SK-N-SH (cell line): Measurements from ENCODE around the gene NAA30. TPM values are rescaled to one million over a fixed set of nuclear protein-coding genes. Genes with fewer than 3 reads are reported as not detected.
"Not testable (repeated sequence)": the region's sequence is repeated elsewhere in the genome, so short reads cannot be mapped to it uniquely, and the experiment has no call there.

Source experiments
- CTCF ChIA-PET: fragments of 300-600, 350-600 bp; formaldehyde crosslinking; extraction: SDS; loops from one replicate; lab custom pipeline; 2021; lab: Yijun Ruan, JAX
- POLR2A ChIA-PET: fragments of 350-600 bp; sonication (Branson Sonifier 250); formaldehyde crosslinking; extraction: SDS; loops from one replicate; lab custom pipeline; 2020; ENCODE audit warnings: antibody characterized with exemption, inconsistent platforms; lab: Yijun Ruan, JAX
- DNase-seq: peaks from one replicate; pipeline ENCODE4 v3.0.0; 2012
- H2AFZ ChIP-seq: fragments of 200-600 bp; sonication (generic); 2 replicates; pipeline ENCODE4 v1.8.1; 2016; ENCODE audit warnings: antibody characterized with exemption, mild to moderate bottlenecking, low read depth
- H3F3A ChIP-seq: fragments of 200-600 bp; sonication (generic); replicated peaks from 2 replicates; pipeline ENCODE3; 2016; ENCODE audit warnings: antibody characterized with exemption, mild to moderate bottlenecking; ENCODE audit not compliant: insufficient read depth
- H3K27ac ChIP-seq, 2 experiments: fragments of 200-500 bp in 1 of 2; fragments of 200-600 bp in 1 of 2; sonication (Bioruptor generic) in 1 of 2; sonication (generic), shearing (Covaris generic) in 1 of 2; 2 replicates each; pipeline versions ENCODE4 v1.5.1 to v1.6.1; 2014 to 2016; ENCODE audit warnings: low read depth in 2 of 2, inconsistent platforms in 1 of 2, low read length in 1 of 2, mild to moderate bottlenecking in 1 of 2, mixed read lengths in 1 of 2
- H3K27me3 ChIP-seq: fragments of 200-600 bp; sonication (generic), shearing (Covaris generic); 2 replicates; pipeline ENCODE4 v1.6.1; 2016; ENCODE audit warnings: mixed run types; ENCODE audit not compliant: insufficient read depth
- H3K36me3 ChIP-seq, 2 experiments: fragments of 200-500 bp in 1 of 2; fragments of 200-600 bp in 1 of 2; sonication (Bioruptor generic) in 1 of 2; sonication (generic) in 1 of 2; replicated peaks in 1 of 2; 2 replicates each; pipeline versions ENCODE3 to v1.5.1; 2014 to 2016; ENCODE audit warnings: low read length in 1 of 2, mild to moderate bottlenecking in 1 of 2; ENCODE audit not compliant: insufficient read depth in 2 of 2, control insufficient read depth in 1 of 2
- H3K4me1 ChIP-seq, 2 experiments: fragments of 200-500 bp in 1 of 2; fragments of 200-600 bp in 1 of 2; sonication (Bioruptor generic) in 1 of 2; sonication (generic), shearing (Covaris generic) in 1 of 2; 2 replicates each; pipeline versions ENCODE4 v1.5.1 to v1.6.1; 2014 to 2016; ENCODE audit warnings: low read depth in 1 of 2, low read length in 1 of 2, mixed run types in 1 of 2; ENCODE audit not compliant: insufficient read depth in 2 of 2, control insufficient read depth in 1 of 2
- H3K4me2 ChIP-seq: fragments of 200-600 bp; sonication (generic), shearing (Covaris generic); 2 replicates; pipeline ENCODE4 v1.6.1; 2017; ENCODE audit warnings: mixed run types
- H3K4me3 ChIP-seq, 2 experiments: fragments of 200-500 bp in 1 of 2; fragments of 200-600 bp in 1 of 2; sonication (Bioruptor generic) in 1 of 2; sonication (generic), shearing (Covaris generic) in 1 of 2; 2 replicates each; pipeline versions ENCODE4 v1.5.1 to v1.8.1; 2014 to 2016; ENCODE audit warnings: low read depth in 2 of 2, inconsistent platforms in 1 of 2, low read length in 1 of 2, mild to moderate bottlenecking in 1 of 2, mixed read lengths in 1 of 2, moderate library complexity in 1 of 2
- H3K79me2 ChIP-seq: fragments of 200-600 bp; sonication (generic); 2 replicates; pipeline ENCODE4 v1.8.1; 2017; ENCODE audit warnings: mild to moderate bottlenecking; ENCODE audit not compliant: insufficient read depth
- H3K9ac ChIP-seq: fragments of 200-600 bp; sonication (generic); 2 replicates; pipeline ENCODE4 v1.6.1; 2017; ENCODE audit warnings: mixed run types
- H3K9me2 ChIP-seq: fragments of 200-600 bp; sonication (generic); 2 replicates; pipeline ENCODE4 v1.6.1; 2017; ENCODE audit warnings: mixed run types
- H3K9me3 ChIP-seq: fragments of 200-600 bp; sonication (generic); 2 replicates; pipeline ENCODE4 v1.6.1; 2017; ENCODE audit warnings: mixed run types, mild to moderate bottlenecking, moderate library complexity
- H4K20me1 ChIP-seq: fragments of 200-600 bp; sonication (generic); 2 replicates; pipeline ENCODE4 v1.6.1; 2017; ENCODE audit warnings: mild to moderate bottlenecking, mixed run types; ENCODE audit not compliant: insufficient read depth
- FOSL2 ChIP-seq: IDR thresholded peaks from 2 replicates; pipeline ENCODE4 v1.4.0; 2012; ENCODE audit warnings: low read depth, mild to moderate bottlenecking, moderate library complexity, borderline replicate concordance
- FOXJ3 ChIP-seq: sonication (generic); formaldehyde crosslinking; IDR thresholded peaks from 2 replicates; pipeline ENCODE4 v1.5.1; 2020; ENCODE audit warnings: mild to moderate bottlenecking, missing genetic modification reagents
- NFIC ChIP-seq: IDR thresholded peaks from 2 replicates; pipeline ENCODE4 v1.4.0; 2012; ENCODE audit warnings: borderline replicate concordance
- RAD21 ChIP-seq: IDR thresholded peaks from 2 replicates; pipeline ENCODE4 v1.6.1; 2012; ENCODE audit warnings: mild to moderate bottlenecking, low read length
- TCF12 ChIP-seq: IDR thresholded peaks from 2 replicates; pipeline ENCODE4 v1.4.0; 2012
- WGBS: methylation state at CpG from one replicate; pipeline ENCODE4 v1.1.6; 2017; ENCODE audit warnings: low lambda C conversion rate; 5-methylcytosine and 5-hydroxymethylcytosine counted together
- polyA plus RNA-seq, 3 experiments: library from polyadenylated mRNA; depleted of rRNA; stranded (reverse); fragments of >200 nt; gene quantifications; 2 replicates each; pipeline ENCODE4 v1.2.3, GENCODE V29; 2012
- TF ChIP-seq, protein P1 (sequence below): IDR thresholded peaks from 2 replicates; pipeline ENCODE4 v1.4.0; 2012; ENCODE audit warnings: low read depth, borderline replicate concordance

Gene NAA30
- polyA plus RNA-seq, 1 of the 3 experiments (the other 2 are of a cell fraction): 3.0 TPM

- no peaks in the 10 kb centered on the region for H3K9me2 ChIP-seq
- H3K27ac ChIP-seq: no peak overlapping the region
- no peak overlapping the region for H3K4me2 ChIP-seq
- TF ChIP-seq, protein P1, sequence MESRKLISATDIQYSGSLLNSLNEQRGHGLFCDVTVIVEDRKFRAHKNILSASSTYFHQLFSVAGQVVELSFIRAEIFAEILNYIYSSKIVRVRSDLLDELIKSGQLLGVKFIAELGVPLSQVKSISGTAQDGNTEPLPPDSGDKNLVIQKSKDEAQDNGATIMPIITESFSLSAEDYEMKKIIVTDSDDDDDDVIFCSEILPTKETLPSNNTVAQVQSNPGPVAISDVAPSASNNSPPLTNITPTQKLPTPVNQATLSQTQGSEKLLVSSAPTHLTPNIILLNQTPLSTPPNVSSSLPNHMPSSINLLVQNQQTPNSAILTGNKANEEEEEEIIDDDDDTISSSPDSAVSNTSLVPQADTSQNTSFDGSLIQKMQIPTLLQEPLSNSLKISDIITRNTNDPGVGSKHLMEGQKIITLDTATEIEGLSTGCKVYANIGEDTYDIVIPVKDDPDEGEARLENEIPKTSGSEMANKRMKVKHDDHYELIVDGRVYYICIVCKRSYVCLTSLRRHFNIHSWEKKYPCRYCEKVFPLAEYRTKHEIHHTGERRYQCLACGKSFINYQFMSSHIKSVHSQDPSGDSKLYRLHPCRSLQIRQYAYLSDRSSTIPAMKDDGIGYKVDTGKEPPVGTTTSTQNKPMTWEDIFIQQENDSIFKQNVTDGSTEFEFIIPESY: no peak
- TF ChIP-seq TCF12: peak; percentile 19; the same call in 1 of the 2 replicates
- no peaks in the 10 kb centered on the region for H3K9me3 ChIP-seq
- no peak overlapping the region for H3K9ac ChIP-seq
- no peaks in the 10 kb centered on the region for H3F3A ChIP-seq
- H3K4me3 ChIP-seq: no peak overlapping the region
- no peaks in the 10 kb centered on the region for H3K4me1 ChIP-seq
- peaks cover 33% of the 10 kb centered on the region; the same call in 1 of the 2 replicates for H3K27me3 ChIP-seq
- ChIA-PET CTCF (interaction anchor here (2.1 kb wide), 1 partner anchor 10 kb away, joined by 5 read pairs; no protein-coding TSS in a partner anchor), POLR2A (no interaction called here)
- H2AFZ ChIP-seq: no peak overlapping the region
- H4K20me1 ChIP-seq: no peaks in the 10 kb centered on the region
- DNase-seq: no peak
- H3K79me2 ChIP-seq: no peaks in the 10 kb centered on the region
- no peaks in the 10 kb centered on the region for H3K36me3 ChIP-seq
These were observed 28.0 kb upstream of the NAA30 start for GRCh38 chr14:57362361-57362760.

DNA sequence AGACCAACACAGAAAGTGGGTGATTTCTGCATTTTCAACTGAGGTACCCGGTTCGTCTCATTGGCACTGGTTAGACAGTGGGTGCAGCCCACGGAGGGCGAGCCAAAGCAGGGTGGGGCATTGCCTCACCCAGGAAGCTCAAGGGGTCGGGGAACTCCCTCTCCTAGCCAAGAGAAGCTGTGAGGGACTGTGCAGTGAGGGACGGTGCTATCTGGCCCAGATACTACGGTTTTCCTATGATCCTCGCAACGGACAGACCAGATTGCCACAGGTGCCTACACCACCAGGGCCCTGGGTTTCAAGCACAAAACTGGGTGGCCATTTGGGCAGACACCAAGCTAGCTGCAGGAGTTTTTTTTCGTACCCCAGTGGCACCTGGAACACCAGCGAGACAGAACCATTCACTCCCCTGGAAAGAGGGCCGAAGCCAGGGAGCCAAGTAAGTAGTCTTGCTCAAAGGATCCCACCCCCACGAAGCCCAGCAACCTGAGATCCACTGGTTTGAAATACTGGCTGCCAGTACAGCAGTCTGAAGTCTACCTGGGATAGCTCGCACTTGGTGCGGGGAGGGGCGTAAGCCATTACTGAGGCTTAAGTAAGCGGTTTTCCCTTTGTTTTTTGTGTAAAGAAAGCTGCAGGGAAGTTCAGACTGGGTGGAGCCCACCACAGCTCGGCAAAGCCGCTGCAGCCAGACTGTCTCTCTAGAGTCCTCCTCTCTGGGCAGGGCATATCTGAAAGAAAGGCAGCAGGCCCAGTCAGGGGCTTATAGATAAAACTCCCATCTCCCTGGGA lies 25.5 kb upstream of the NAA30 start:
- Histone ChIP-seq H3K4me1 (no peaks in the 10 kb centered on the region), H3K36me3 (no peaks in the 10 kb centered on the region), H3K4me2 (no peak overlapping the region), H2AFZ (no peak overlapping the region), H3K9ac (no peak overlapping the region), H3F3A (no peaks in the 10 kb centered on the region), H3K27ac (no peak overlapping the region), H3K9me2 (no peaks in the 10 kb centered on the region), H3K9me3 (no peaks in the 10 kb centered on the region), H4K20me1 (no peaks in the 10 kb centered on the region), H3K79me2 (no peaks in the 10 kb centered on the region), H3K27me3 (peaks cover 29% of the 10 kb centered on the region; the same call in 1 of the 2 replicates), H3K4me3 (no peak overlapping the region)
- WGBS: 31% methylated on average over 17 of the region's 19 CpGs
- ChIA-PET CTCF (no interaction called here), POLR2A (no interaction called here)
- no peak for DNase-seq
- TF ChIP-seq RAD21 (no peak), NFIC (no peak), FOXJ3 (no peak), FOSL2 (no peak)

DNA sequence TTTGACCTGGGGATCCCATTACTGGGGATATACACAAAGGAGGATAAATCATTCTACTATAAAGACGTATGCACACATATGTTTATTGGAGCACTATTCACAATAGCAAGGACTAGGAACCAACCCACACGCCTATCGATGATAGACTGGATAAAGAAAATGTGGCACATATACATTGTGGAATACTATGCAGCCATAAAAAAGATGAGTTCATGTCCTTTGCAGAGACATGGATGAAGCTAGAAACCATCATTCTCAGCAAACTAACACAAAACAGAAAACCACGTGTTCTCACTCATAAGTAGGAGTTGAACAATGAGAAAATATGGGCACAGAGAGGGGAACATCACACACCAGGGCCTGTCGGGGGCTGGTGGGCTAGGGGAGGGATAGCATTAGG lies 20.2 kb upstream of the NAA30 start:
- H3F3A ChIP-seq, H3K9me3 ChIP-seq, CTCF ChIA-PET, H3K9me2 ChIP-seq, DNase-seq, H3K4me1 ChIP-seq, H3K9ac ChIP-seq, H3K36me3 ChIP-seq, H4K20me1 ChIP-seq, H3K79me2 ChIP-seq, H2AFZ ChIP-seq, H3K4me3 ChIP-seq, H3K27ac ChIP-seq, H3K4me2 ChIP-seq, POLR2A ChIA-PET: not testable (repeated sequence)
- WGBS: 47% methylated on average over 5 of the region's 5 CpGs
- peaks cover 14% of the 10 kb centered on the region; the same call in 1 of the 2 replicates for H3K27me3 ChIP-seq
